Esophagus squamous epithelium (tissue), 5 donors: ENCODE data around the gene C21orf58. TPM values are rescaled to one million over a fixed set of nuclear protein-coding genes. Genes with fewer than 3 reads are reported as not detected.
A peak's percentile ranks its signal among the peaks of the same experiment; 100 is the strongest.

Experiments used
- DNase-seq: peaks from one replicate; lab custom pipeline; 2025; lab: John Stamatoyannopoulos, UW
- H3K27ac ChIP-seq, 4 donors: fragments of 200-600 bp; sonication (generic); one replicate each; pipeline ENCODE4 v1.5.1; 2016 to 2019; ENCODE audit warnings: mild to moderate bottlenecking in 1 of 4
- H3K27me3 ChIP-seq, 4 donors: fragments of 200-600 bp; sonication (generic); 1 replicate in 3 of 4; 2 replicates in 1 of 4; pipeline versions ENCODE4 v1.5.1 to v1.6.0; 2017 to 2021; ENCODE audit warnings: antibody characterized with exemption in 1 of 4
- H3K36me3 ChIP-seq, 3 donors: fragments of 200-600 bp; sonication (generic); one replicate each; pipeline ENCODE4 v1.5.1; 2016 to 2019
- H3K4me1 ChIP-seq, 3 donors: fragments of 200-600 bp; sonication (generic); one replicate each; pipeline ENCODE4 v1.5.1; 2017 to 2019
- H3K4me3 ChIP-seq, 4 donors: fragments of 200-600 bp; sonication (generic); 1 replicate in 3 of 4; 2 replicates in 1 of 4; pipeline ENCODE4 v1.5.1; 2016 to 2019; ENCODE audit warnings: mild to moderate bottlenecking in 2 of 4, moderate library complexity in 1 of 4
- H3K9me3 ChIP-seq, 3 donors: fragments of 200-600 bp; sonication (generic); one replicate each; pipeline ENCODE4 v1.5.1; 2016 to 2019
- CTCF ChIP-seq, 6 experiments: fragments of 450-650 bp in 4 of 6; fragments of 200-600 bp in 2 of 6; sonication (generic) in 2 of 6; IDR thresholded peaks; one replicate each; pipeline ENCODE4 v1.5.1; 2016 to 2019; ENCODE audit warnings: antibody characterized with exemption in 6 of 6, mild to moderate bottlenecking in 4 of 6, moderate library complexity in 4 of 6
- POLR2A ChIP-seq, 4 donors: fragments of 450-650 bp; IDR thresholded peaks; one replicate each; pipeline ENCODE4 v1.6.1; 2017; ENCODE audit warnings: antibody characterized with exemption in 4 of 4, mild to moderate bottlenecking in 4 of 4, moderate library complexity in 3 of 4
- WGBS, 2 donors: methylation state at CpG; one replicate each; pipeline ENCODE4 v1.1.5; 2018; 5-methylcytosine and 5-hydroxymethylcytosine counted together
- intact Hi-C: fragments of 100-400 bp; cut with DNase I; formaldehyde crosslinking; loops from one replicate; pipeline ENCODE4 v1.15.0; 2022
- total RNA-seq, 4 donors: library from RNA; depleted of rRNA; stranded (reverse); fragments of >200 nt; gene quantifications; one replicate each; pipeline ENCODE4 v1.1.0, GENCODE V29; 2016
- donor health status: DM: yes; HTN: yes; CAD: no.

The C21orf58 gene
- total RNA-seq, 4 donors from 2014 or later: 2.1 to 4.4 (median 2.7) TPM

GRCh38 chr21:46285206-46285661, 38.4 kb downstream of the C21orf58 start, which contains the start of gene MCM3AP:
Gene MCM3AP, minus strand, starts transcription at chr21:46285611. Its CDS starts 325 bp downstream, at chr21:46285286.
- Histone ChIP-seq H3K27ac (peak within 1 kb of the TSS; percentile 96 to 99 (median 98)), H3K36me3 (peaks cover 0 to 41% (median 0%) of the 10 kb centered on the region in 3 donors), H3K9me3 (no peaks in the 10 kb centered on the region), H3K27me3 (no peaks in the 10 kb centered on the region), H3K4me1 (peaks cover 20 to 63% (median 36%) of the 10 kb centered on the region in 3 donors), H3K4me3 (peak within 1 kb of the TSS; percentile 85 to 98 (median 96))
- TF ChIP-seq POLR2A (IDR thresholded peaks at IDR 0.05): no peak
- no peak for TF ChIP-seq CTCF (IDR thresholded peaks at IDR 0.05)
- no peak for DNase-seq
- 20 to 28% methylated on average over 6 of the region's 6 CpGs for WGBS, 2 donors
- intact Hi-C loops: no loop called here

GRCh38 chr21:46284733-46285132, 38.9 kb downstream of the C21orf58 start:
- WGBS, 2 donors: 70 to 82% methylated on average over 1 of the region's 1 CpG
- no peaks in the 10 kb centered on the region for H3K9me3 ChIP-seq
- peaks cover 2 to 46% (median 3%) of the 10 kb centered on the region in 3 donors for H3K36me3 ChIP-seq
- intact Hi-C loops: loop anchor here (5.0 kb wide), 1 partner anchor 52 kb away; no protein-coding TSS in a partner anchor
- H3K4me3 ChIP-seq: peak overlapping the region in 3 of 4 donors; percentile 85 to 98 (median 94)
- H3K4me1 ChIP-seq: peaks cover 20 to 65% (median 36%) of the 10 kb centered on the region in 3 donors
- H3K27ac ChIP-seq: peak overlapping the region in 3 of 4 donors; percentile 98 to 99 (median 98)
- DNase-seq: no peak
- TF ChIP-seq POLR2A (IDR thresholded peaks at IDR 0.05): no peak
- TF ChIP-seq CTCF (IDR thresholded peaks at IDR 0.05): no peak
- no peaks in the 10 kb centered on the region for H3K27me3 ChIP-seq

- Histone ChIP-seq H3K4me3 (peak overlapping the region in 2 of 4 donors; percentile 25 to 98), H3K27ac (peak overlapping the region in 1 of 4 donors; percentile 13)
- DNase-seq: no peak
Measured at GRCh38 chr21:46284077-46284644, 39.5 kb downstream of the C21orf58 start.

GRCh38 chr21:46274797-46275390, 48.8 kb downstream of the C21orf58 start:
- Histone ChIP-seq H3K9me3 (no peaks in the 10 kb centered on the region), H3K4me3 (no peak overlapping the region), H3K27me3 (no peaks in the 10 kb centered on the region), H3K27ac (no peak overlapping the region), H3K4me1 (no peaks in the 10 kb centered on the region), H3K36me3 (peaks cover 50 to 100% (median 77%) of the 10 kb centered on the region in 3 donors)
- WGBS, 2 donors: 90 to 93% methylated on average over 11 of the region's 11 CpGs
- intact Hi-C loops: no loop called here
- DNase-seq: no peak
- TF ChIP-seq CTCF (IDR thresholded peaks at IDR 0.05): no peak
- no peak for TF ChIP-seq POLR2A (IDR thresholded peaks at IDR 0.05)

More at GRCh38 chr21:46284077-46284644, 39.5 kb downstream of the C21orf58 start:
- no peaks in the 10 kb centered on the region for H3K9me3 ChIP-seq
- 51 to 53% methylated on average over 9 to 10 of the region's 15 CpGs for WGBS, 2 donors
- H3K4me1 ChIP-seq: peaks cover 20 to 65% (median 36%) of the 10 kb centered on the region in 3 donors
- peaks cover 8 to 52% (median 9%) of the 10 kb centered on the region in 3 donors for H3K36me3 ChIP-seq
- intact Hi-C loops: loop anchor here (5.0 kb wide), 1 partner anchor 52 kb away; no protein-coding TSS in a partner anchor
- TF ChIP-seq POLR2A (IDR thresholded peaks at IDR 0.05) (no peak), CTCF (IDR thresholded peaks at IDR 0.05) (no peak)
- H3K27me3 ChIP-seq: no peaks in the 10 kb centered on the region

- Histone ChIP-seq H3K27me3 (no peaks in the 10 kb centered on the region), H3K36me3 (peaks cover 55 to 100% (median 75%) of the 10 kb centered on the region in 3 donors)
- DNase-seq: no peak
Measured at GRCh38 chr21:46273341-46273740, 50.3 kb downstream of the C21orf58 start.

More at GRCh38 chr21:46273341-46273740, 50.3 kb downstream of the C21orf58 start:
- TF ChIP-seq CTCF (IDR thresholded peaks at IDR 0.05): no peak
- no peak for TF ChIP-seq POLR2A (IDR thresholded peaks at IDR 0.05)
- H3K27ac ChIP-seq: no peak overlapping the region
- WGBS, 2 donors: 94 to 95% methylated on average over 6 to 13 of the region's 14 CpGs
- H3K9me3 ChIP-seq: no peaks in the 10 kb centered on the region
- no peak overlapping the region for H3K4me3 ChIP-seq
- intact Hi-C loops: no loop called here
- H3K4me1 ChIP-seq: no peaks in the 10 kb centered on the region
